Measurements from ENCODE around the gene SDK1. TPM values are rescaled to one million over a fixed set of nuclear protein-coding genes. Genes with fewer than 3 reads are reported as not detected.

The SDK1 gene
- total RNA-seq, 1 donor from 2014 or later = 0.53 TPM

DNA sequence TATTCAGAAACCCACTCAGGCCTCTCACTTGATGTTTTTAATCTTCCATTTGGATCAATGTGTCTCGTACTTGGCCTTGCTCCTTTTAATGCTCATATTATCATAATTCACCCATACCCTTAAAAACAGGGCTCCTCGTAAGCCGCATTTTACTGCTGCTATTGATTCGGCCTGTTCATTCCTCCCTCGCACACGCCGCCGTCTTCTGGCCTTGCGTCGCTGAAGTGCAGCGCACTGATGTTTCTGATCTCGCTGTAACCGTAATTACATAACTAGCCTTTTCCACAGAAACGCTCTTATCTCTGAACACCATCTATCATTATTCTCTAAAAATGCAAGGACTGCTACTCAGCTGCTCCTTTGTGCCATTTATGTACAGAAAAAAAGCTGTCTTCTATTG, 836.5 kb downstream of the SDK1 start:
- ATAC-seq = no peak
- DNase-seq (ENCODE audit: low spot score) = no peak

DNA sequence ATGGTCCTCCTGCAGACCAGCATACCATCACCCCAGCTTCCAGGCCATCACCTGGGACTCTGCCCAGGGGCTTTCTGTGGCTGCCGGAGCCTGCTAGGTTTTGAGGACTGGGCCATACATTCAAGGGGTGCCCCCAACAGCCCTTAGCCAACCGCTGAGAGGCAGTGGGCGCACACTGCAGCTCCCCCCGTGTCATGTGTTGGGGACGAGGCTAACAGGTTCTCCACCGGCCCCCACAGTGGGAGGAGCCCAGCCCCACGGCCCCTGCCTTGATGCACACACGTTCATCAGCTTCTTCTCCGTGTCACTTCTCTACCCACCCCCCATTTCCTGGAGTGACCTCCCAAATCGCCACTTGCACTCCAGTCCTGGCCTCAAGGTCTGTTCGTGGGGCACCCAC, 837.8 kb downstream of the SDK1 start:
- ATAC-seq (no peak), DNase-seq (ENCODE audit: low spot score) (no peak)

DNA sequence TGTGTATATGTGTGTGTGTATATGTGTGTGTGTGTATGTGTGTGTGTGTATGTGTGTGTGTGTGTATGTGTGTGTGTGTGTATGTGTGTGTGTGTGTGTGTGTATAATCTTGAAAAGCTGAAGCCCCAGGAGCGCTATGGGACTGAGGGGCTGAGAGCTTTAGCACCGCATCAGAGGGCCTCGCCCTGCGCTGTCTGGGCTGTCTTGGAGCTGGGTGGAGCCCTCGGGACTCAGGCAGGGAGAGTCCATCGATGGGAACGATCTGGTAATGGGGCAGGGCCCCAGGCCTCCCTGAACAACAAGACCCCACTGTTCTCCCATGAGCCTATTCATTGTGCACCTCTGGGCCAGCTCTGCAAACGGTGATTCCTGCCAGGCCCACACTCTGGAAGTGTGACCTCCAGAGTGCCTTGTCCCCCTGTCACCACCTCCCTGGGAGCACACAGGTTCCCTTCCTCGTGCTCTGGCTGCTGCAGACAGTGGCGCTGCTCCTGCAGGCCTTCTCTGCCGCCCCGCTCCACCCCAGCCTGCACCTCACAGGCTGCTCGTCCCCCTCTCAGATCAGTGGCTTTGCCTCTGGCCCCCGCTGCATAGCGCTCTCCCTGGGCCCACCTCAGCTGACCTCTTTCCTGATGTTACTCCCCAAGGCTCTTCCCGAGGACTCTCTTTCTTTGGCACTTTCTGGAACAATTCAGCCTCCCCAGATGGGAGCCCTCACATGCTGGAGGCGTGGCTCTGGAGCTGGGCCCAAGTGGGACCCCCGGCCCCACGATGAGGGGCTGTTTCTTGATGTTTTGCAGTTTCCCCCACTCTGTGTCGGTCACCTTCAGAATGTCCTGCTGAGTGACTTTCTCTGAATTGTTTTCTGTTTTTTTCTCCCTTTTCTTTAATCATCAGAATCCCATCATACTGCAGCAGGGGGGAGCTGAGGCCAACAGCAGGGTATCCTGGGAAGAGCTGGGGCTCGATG, 838.9 kb downstream of the SDK1 start:
- DNase-seq (ENCODE audit: low spot score) = no peak
- ATAC-seq = no peak

DNA sequence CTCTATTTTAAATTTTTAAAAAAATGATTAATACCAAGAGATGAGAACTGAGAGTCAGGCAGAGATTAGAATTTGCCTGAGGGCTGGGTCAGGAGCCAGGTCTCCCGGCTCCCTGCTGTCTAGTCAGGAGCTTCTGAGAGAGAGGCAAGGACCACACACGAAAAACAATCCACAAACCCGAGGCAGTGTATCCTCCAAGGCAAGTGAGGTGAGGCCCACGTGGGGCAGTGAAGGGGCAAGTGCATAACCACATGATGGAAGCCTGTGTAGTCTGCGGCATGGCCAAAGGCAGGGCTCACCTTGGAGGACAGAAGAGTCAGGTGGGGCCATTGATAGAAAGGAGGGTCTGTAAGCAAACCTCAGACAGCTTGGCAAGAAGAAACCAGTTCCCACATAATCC, 839.9 kb downstream of the SDK1 start:
- DNase-seq (ENCODE audit: low spot score) (no peak), ATAC-seq (no peak)

DNA sequence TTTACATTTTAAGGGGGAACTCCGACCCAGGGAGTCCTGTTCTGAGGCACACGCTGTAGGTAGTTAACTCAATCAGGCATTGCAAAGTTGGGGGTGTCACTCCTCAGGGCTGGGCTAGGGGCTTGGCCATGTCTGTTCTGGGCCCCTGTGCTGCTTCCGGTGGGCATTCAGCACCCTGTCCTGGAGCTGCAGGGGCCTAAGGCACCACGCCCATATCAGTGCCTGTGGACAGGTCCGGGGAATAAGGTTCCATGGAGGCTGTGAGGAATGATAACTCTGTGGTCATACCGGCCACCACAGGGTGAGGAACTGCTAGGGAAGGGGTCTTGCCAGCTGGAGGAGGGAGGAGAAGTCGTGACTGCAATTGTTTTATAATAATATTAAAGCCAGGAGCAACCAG, 842.0 kb downstream of the SDK1 start:
- DNase-seq (ENCODE audit: low spot score) (no peak), ATAC-seq (no peak)

DNA sequence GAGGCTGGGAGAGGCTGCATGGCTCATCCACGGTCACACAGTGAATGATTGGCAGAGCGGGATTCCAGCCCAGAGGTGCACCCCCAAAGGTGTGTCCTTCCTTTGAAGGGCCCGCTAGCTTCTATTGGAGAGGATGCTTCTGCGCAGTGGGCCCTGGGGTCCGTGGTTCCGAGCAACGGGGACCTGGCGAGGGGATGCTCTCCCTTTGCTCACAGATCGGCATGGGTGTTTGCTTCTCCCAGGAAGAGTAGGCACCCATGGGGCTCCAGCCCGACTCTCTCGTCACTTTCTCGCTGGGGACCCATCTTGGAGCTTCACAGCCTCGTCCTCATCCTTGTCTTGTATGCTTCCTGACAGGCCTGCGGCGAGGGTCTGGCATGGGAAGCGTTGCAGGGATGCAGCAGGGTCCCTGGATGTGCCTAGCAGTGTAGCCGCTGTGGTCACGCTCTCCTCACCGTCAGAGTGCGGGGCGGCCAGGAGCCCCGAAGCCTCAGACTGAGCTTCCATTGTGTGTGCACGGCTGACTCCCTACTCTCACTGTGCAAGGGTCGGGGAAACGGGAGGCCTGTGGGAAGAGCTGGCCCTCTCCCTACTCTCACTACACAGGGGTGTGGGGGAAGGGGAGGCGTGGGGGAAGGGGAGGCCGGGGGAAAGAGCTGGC, 842.6 kb downstream of the SDK1 start:
- no peak for ATAC-seq
- DNase-seq (ENCODE audit: low spot score) = no peak

DNA sequence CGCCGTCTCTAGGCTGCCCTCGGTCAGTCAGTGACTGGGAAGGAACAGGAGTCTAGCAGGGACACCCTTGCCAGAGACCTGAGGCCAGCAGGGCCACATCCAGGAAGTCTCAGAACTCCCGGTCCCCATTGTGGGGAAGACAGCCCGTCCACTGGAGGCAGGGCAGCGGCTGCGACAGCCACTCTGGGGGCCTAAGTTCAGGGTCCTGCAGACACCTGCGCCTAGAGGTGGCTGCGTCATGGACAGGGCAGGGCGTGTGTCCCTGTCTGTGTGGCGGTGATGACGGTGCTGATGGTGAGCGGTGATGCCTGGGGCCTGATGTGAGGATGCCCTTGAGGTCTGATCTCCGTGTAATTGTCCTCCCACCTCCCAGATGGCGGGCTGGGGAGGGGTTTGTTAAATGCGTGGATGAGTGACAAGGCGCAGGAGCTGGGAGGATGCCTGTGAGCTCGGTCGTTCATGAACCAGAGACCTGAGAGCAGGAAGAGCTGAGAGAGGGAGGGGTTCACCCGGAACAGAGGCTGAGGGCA, 843.2 kb downstream of the SDK1 start:
- ATAC-seq (no peak), DNase-seq (ENCODE audit: low spot score) (no peak)

DNA sequence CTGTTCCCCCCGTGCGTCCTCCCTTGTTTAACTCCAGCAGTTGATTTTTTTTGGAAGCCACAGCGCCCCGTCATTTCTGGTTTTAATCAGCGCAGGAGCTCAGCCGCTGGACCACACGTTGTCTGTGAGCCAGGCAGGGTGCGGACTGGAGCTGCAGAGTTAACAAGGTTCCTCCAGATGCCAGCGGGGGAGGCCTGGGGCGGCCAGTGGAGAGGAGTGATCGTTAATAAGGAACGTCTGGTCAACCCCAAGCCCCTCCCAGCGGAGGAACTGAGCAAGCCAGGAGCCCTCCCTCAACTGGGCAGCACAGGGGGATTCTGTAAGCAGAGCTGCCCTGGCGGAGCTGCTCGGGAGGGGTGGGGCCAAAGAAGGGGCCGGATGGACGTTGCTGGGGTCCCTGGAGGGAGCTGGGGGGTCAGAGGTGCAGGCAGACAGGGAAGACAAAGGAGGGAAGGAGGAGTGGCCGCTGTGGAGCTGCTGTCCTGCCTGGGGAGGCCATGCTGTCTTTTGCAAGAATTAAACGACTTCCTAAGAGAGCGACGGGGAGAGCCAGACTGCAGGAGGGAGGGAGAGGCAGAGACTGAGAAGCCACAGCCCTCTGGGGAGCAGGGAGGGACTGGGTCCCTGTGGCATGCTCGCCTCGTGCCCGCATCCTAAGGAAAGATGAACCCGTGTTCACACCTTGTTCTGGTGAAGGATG, 843.9 kb downstream of the SDK1 start:
- ATAC-seq = no peak

DNA sequence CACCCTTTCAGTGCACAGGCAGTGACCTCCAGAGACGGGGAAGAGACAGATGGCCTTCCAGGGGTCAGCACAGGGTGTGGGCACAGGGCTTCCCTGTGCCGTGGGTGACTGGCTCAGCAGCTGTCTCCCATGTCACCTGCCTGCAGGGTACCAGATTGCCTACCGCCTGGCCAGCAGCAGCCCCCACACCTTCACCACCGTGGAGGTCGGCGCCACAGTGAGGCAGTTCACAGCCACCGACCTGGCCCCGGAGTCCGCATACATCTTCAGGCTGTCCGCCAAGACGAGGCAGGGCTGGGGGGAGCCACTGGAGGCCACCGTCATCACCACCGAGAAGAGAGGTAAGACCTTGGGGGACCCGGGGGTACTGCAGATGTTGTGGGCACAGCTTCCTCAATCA, 844.5 kb downstream of the SDK1 start:
- DNase-seq (ENCODE audit: low spot score) (no peak), ATAC-seq (no peak)

More for the DNA sequence above, 843.9 kb downstream of the SDK1 start:
- no peak for DNase-seq (ENCODE audit: low spot score)

DNA sequence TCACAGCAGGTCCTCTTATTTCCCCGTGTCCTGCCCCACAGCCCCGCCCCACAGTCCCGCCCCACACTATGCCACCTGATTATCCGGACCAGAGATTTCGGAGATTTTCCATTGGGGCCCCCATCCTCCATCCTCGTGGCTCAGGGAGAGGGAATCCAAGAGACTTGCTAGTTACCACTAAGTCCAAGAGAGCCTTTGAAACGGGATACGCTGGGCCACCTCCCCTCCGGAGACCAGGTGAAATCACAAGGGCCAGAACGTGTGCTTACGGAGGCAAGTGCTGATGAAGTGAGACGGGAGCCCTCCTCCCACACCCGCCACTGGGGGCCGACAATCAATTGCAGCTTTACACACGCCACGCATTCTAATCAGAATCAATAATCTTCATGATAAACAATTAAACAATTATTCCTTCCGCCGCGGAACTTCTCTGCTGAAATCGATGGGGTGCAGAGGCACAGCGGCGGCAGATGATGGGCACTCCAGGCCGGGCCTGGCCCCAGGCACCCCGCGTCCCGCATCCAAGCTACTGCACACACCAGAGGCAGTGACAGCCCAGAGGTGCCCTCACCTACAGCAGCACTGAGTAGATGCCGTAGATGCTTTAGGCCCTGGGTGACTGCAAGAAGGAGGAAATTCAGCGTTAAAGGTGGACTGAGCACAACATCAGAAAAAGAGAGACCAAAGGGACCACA, 847.0 kb downstream of the SDK1 start:
- no peak for ATAC-seq
- DNase-seq (ENCODE audit: low spot score) = no peak

DNA sequence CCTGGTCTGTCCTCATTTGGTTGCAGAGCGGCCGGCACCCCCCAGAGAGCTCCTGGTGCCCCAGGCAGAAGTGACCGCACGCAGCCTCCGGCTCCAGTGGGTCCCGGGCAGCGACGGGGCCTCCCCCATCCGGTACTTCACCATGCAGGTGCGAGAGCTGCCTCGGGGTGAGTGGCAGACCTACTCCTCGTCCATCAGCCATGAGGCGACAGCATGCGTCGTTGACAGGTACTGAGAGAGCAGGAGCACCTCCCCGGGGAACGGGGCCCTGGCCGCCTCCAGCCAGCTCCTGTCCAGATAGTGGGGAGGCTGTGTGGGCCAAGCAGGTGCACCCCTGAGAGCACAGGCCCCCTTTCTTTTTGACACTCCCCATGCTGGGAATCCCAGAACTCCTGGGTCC, 848.2 kb downstream of the SDK1 start:
- DNase-seq (ENCODE audit: low spot score) = no peak
- ATAC-seq = no peak

DNA sequence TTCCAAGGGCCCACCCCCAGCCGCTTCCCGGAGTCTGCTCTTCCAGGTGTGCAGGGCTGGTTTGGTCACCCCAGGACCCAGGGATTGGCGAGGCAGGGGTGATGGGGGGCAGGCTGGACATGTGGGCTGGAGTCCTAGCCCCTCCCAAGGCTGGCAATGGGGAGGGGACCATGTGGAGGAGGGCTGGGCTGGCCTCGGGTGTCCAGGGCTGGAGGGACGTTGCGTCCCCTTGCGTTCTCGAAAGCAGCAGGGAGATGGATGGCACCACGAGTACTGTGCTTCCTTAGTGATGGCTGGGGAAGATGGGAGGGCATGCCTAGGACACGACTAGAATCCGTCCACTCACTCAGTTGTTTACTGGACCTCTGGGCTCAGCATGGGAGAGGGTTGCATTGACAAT, 848.6 kb downstream of the SDK1 start:
- DNase-seq (ENCODE audit: low spot score) = no peak
- no peak for ATAC-seq

DNA sequence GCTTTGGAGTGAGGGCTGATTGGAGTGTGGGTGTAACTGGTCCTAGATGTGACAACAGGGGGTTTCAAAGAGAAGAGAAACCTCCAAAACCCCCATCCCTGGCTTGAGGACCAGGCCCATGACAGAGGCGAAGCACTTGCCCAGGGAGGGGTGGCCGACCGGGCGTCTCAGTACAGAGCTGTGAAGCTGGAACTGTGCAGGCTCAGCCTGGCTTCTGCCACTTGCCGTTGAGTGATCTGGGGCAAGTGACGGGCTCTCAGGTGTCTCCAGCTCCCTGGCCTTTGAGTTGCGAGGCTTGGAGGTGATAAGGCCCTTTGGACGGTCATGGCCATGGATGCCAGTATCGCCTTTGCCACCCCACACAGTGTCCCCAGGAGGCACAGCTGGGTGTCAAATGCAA, 849.7 kb downstream of the SDK1 start:
- no peak for DNase-seq (ENCODE audit: low spot score)
- ATAC-seq = no peak

DNA sequence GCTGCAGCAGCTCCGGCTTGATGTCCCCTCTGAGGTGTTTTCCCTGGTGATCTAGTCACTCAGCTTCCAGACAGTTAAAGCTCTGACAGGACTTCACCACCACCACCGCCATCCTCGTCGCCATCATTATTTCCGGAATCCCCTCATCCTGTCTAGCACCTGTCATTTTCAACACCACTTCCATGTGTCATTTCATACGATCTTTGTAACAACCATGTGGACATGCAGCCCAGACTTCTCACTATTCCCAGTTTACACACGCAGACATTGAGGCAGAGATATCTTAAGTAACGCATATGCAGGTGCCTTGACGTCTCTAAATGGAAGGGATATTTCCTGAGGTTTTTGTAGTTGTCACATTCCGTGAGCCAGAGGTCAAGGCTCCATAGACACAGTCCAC, 850.5 kb downstream of the SDK1 start:
- no peak for ATAC-seq

DNA sequence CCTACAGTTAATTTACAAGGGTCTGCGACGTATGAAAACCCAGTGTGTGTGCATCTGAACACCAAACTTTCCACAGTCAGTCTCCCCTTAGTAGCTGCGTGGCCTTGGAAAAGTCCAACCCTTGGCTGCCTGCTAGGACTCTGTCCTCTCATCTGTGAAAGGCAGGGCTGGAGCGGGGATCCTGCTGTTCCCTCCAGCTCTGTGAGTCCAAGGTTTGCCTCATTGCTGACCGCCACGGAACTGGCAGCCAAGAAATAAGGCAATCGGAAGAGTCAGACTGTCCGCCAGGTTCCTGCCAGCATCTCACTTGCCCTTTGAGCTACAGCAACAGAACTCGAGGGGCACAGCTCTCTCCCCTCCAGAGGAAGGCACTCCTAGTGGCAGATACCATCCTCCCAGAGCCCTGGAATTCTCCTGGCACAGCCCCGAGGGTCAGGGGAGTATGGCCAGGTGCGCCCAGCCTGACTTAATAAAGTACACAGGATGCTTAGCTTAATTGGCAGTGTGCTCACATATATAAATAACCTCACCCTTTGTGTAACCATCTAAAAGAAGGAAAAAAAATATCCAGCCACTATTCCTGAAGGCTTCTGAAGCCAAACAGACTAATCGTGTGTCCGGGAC, 851.0 kb downstream of the SDK1 start:
- DNase-seq (ENCODE audit: low spot score) (no peak), ATAC-seq (peak; percentile 36)

More for the DNA sequence above, 850.5 kb downstream of the SDK1 start:
- DNase-seq (ENCODE audit: low spot score) = no peak

DNA sequence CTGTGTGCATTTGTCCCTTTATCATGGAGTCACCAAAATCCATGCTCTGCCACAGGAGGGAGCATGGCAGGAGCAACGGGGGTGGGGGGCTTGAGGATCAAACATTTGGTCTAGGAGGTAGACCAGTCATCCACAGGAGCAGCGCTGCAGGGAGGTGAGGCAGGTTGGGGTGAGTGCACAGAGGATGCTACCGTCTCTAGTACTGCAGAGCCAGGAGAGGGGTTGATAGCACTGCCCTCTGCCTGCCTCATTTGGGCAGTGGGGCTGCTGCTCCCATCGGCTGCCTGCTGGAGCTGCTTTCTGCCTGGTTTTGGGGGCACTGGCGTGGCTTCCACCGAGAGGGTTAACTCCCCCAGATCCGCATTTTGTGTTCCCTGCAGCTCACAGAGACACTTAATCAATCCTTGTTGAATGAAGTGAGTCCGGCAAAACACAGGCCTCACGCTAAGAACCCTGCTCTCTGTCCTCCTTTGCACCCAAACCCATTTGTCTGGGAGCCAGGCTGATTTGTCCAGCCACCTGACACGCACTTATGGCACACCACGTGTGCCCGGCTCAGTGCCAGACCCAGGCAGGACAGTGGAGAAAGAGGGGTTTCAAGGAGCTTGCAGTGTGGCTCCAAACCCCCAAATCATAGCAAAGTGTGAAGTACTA, 854.0 kb downstream of the SDK1 start:
- DNase-seq (ENCODE audit: low spot score) (no peak), ATAC-seq (no peak)

DNA sequence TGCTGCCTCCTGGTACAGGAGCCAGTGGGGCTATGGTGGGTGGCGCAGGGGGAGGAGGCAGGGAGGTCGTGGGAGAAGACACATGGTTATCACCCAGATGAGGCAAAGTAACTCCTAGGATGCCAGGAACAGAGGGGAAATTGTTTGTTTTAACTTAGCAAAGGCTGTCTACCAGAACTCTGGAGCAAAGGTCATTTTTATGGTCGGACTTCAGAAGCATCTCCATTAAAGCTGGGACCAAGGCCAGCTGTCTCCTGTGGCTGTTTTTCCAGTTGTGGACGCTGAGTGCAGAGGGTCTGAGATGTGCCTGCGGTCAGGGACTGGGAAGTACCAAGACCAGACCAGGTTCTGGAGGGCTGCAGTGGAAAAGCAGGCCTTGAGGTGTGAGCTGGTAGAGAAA, 855.1 kb downstream of the SDK1 start:
- DNase-seq (ENCODE audit: low spot score) (no peak), ATAC-seq (peak; percentile 70)

DNA sequence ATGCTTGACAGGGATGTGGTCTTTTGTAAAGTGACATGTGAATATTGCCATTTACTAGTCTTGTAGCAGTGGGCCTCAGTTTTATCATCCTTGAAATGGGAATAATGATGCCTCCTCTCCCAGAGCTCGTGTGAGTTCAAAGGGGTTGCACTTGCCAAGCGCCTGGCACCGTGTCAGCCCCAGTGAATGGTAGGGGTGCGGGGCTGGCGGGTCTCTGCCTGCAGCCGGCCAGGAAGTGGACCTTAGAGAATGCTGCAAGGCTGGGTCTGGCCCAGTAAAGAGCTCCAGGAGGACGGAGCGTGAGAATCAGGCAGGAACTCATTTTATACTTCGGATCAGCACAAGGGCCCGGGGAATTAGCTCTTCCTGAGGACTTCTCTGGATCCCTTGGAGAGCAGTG, 856.6 kb downstream of the SDK1 start:
- DNase-seq (ENCODE audit: low spot score) (no peak), ATAC-seq (no peak)

DNA sequence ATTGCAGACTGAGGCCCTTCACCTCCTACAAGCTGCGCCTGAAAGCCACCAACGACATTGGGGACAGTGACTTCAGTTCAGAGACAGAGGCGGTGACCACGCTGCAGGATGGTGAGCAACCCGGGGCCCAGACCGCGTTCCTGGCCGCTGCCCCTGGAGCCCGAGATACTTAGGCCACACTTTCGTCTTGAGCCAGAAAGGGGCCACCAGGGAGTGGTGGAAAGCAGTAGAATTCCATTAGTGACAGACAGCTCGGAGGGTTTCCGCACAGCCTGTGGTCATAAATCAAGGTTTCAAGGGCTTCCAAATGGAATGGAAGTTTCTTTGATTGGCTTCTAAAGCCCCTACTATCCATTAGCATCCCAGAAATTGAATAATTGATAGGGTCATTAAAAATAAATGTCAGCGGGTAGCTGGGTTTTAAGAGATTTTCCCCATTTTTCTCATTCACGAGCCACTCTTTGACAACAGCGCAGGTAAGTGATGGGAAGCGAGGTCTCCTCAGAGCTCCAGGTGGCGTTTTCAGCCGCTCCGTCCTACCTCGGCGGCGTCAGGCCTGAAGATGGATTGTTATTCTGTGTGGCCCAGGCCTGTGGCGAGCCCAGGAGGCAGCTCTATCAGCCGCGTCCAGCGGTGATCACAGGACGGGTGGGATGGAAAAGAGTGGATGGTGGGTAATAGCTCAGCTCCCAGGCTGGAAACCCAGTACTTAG, 857.5 kb downstream of the SDK1 start:
- ATAC-seq = no peak
- no peak for DNase-seq (ENCODE audit: low spot score)
